Limb (tissue), 2 donors: Measurements from ENCODE around the gene GCK.

Source experiments
- DNase-seq, 2 donors: peaks; one replicate each; pipeline ENCODE4 v3.0.0-alpha.2; 2016; ENCODE audit errors: extremely low spot score in 2 of 2

The GCK gene

DNA sequence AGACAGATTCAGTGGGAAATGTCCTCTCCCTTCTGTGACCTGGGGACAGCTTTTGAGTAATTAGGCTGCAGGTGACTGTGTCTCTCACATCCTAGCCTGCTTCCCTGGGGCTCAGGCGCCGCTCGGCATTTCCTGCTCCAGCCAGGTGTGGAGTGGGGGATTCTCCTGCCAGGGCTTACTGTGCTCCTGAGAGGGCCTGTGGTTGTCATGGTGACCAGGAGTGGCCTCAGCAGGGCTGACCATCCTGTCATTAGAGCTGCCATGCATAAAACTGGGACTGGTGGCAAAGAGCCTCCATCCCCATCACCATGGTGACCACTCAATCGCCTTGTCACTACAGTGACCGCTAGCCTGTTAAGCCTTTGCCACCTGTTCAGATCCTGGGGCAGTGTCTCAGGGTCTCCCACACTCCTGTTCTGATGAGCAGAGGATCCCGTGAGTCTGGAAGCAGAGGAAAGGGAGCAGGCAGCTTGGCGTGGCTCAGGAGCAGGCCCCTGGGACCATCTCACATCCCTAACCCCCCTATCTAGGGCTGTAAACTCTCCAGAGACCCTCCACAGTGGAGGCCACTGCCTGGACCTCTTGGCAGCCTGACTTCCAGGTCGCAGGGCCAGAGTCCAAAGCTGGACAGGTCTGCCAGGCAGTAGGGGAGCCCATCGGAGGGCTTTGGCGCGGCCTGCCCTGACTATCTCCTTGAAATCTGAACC lies at the start of gene GCK:
TSS of gene GCK (minus strand) at position 154 of the 707 bp plus-strand sequence. CDS start 486 bp downstream, outside the sequence.
- DNase-seq: no peak

DNA sequence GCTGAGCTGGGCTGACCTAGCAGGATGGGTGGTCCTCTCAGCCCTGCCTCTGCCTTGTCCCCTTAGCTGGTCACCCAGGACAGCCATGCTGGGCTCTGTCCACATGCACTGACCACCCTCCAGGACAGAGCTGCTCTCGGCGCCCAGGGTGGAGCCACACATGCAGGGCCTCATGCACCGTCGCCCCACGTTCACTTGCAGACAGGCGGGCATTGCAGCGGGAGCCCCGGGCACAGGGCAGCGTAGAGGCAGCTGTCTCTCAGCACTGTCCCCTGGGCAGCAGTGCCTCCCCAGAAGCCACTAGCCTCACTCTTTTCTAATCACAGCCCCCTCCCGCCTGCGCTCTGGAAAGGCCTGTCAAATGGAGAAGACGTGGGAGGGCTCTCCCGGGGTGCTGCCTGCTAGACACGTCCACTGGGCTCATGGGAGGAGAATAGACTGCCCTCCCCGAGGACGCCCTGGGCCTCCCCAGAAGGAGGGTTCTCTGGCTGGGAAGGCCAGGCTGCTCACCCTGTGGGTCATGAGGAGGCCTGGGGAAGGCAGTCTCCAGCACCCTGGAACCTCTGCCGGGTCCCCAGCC lies 49.0 kb upstream of the GCK start:
- no peak for DNase-seq

DNA sequence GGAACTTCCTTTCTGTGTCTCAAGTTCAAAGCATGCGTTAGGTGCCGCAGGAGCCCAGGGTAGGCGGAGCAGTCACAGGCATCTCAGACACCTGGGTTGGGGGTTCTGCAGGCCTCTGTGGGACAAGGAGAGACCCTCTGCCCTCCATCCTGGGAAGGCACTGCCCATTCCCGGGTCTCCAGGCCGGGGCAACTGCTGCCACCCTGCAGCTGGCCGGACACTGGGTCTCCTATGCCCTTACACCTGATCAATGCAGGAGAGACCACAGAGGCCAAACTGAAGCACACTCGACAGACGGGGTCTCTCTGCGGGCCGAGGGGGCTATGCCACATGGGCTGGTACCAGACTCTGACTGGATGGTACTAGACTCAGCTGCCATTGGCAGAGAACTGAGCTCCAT lies 48.5 kb upstream of the GCK start:
- no peak for DNase-seq

DNA sequence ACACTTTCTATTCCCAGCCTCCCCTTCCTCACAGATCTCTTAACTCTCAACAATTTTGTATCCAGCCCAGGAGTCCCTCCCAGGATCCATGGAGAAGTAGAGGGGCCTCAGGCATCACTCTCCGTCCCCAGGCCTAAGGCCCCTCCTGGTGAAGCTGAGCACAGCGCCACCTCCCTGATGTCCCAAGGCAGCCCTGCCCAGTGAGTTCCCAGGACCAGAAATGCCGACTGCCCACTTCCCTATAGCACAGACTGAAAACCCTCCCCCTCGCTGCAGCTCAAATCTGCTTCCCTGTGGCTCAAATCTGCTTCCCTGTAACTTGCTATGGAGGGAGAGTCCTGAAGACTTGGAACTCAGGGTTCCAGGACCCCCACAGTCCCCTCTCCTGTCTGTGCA lies 47.1 kb upstream of the GCK start:
- no peak for DNase-seq

DNA sequence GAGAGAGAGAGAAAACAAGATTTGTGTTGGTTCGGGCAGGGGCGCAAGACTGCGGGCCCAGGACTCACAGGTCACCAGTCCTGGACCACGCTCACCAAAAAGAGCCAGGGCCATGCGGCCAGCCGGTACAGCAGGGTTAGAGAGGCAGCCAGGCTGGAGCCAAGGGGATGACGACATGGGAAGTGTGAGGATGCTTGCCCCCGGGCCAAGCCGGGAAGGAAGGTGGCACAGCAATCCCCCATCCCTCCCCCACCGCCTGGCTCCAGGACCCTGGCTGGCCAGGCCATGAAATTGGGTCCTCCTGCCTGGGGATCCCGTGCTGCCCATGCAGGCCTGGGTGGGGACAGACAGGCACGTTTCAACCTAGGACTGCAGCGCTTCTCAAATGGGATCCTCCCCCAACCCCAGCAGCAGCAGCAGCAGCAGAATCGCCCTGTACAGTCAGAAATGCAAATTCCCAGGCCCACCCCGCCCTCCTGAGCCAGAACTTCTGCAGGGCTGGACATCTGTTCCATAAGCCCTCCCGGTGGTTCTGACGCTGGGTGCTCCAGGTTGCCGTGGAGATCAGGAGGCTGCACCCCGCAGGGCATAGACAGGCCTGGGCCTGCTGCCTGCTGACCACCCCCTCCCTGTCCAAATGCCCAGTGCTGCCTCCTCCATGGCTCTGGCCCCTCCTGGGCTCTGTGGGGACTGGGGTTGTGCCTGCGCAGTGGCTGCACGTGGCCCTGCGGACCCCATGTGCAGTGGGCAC lies 46.5 kb upstream of the GCK start:
- no peak for DNase-seq

DNA sequence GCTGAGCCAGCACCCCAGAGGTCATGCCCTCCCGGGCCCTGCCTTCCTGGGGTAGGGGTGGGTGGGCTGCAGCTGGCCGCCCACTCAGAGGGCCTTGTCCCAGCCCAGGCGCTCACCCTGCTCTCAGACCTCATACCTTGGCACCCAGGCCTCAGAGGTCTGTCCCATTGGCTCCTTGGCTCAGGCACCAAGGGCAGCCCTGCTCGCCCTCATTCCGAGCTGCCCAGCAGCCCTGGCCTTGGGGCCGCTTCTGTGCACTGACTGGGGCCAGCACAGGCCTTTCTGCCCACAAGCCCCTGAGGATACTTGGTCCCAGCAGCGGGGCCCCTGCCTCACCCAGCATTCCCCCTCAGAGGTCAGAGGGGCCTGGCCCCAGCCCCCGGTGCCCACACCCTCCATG lies 45.8 kb upstream of the GCK start:
- DNase-seq: no peak

DNA sequence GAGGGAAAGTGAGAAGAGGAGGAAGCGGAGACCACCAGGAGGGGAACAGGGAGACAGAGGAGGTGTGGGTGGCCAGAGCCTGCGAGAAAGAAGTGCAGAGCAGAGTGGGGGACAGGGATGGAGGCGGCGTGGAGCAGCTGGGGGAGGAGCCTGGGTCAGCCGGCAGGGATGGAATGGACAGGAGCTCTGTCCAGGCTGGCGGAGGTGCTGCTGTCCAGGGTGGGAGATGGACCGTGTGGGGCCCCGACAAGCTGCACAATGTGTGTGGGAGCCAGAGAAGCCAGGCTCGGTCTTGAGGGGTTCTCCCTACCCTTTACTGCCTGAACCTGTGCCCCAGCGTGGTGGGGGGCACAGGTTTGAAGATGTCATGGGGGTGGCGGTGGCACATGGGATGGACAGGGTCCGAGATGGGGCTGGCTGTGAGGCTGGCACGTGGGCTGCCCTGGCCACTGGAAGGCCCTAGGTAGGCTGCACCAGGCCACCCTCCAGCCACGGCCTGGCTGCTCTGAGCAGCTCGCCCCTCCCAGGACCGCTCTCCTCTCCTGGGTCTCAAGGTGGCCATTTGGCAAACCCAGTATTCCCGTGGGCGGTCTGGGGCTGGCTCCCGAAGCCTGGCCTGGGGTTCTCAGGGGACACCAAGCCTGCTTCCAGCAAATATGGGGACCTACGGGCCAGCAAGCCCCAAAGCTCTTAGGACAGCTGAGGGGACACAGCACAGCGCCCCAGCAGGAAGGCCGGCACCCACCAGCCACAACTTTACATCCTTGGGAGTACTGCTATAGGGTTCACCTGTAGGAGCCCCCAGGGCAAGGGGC lies 43.9 kb upstream of the GCK start:
- no peak for DNase-seq

DNA sequence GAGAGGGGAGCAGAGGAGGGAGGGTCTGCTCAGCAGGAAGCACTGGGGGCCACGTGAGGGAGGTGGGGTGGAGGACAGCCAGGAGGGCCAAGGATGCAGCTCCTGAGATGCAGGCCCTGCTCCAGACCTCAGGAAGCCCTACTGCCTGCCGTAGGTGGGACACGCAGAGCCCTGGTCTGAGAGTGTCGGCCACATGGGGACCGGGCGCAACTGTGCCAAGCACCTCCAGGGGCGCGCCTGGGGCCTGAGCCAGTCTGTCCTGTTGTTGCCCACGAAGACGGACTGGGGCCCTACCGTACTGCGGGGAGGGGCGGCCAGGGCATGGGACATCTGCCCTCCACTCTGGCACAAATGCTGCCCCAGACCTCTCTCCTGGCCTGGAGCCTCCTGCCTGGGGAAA lies 43.2 kb upstream of the GCK start:
- no peak for DNase-seq

DNA sequence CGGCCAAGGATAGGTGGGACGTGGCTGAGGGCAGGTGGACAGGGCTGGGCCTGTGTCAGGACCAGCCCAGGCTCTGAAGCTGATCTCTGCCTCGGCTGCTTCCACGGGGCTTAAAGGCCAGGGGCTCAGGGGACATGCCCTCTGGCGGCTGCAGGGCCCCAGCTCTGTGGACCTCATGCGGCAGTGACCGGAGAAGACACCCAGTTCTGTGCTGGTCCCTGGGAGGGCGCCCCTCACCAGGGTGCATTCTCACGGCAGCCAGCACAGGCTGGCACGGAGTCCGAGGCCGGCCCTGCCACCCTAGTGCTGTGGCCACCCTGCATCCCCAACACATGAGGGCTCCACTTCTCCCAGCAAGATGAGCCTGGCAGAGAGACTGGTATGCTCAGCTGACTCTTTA lies 41.8 kb upstream of the GCK start:
- no peak for DNase-seq

DNA sequence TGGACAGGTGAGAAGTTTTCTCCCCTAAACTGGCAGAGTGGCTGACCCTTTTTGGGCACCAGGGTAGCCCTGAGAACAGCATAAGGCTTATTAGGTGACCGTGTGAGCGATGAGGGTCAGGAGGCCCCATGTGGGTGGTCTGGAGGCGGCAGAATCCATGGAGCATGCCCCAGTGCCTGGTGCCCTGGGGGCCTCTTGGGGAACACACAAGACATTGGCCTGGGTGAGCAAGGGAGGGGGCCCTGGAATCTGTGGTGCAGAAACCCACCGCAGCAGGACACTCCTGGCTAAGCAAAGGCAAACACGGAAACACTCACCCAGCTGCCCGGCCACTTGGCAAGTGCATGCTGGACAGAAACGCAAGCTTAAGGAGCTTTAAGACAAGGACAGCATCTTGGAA lies 41.0 kb upstream of the GCK start:
- no peak for DNase-seq

DNA sequence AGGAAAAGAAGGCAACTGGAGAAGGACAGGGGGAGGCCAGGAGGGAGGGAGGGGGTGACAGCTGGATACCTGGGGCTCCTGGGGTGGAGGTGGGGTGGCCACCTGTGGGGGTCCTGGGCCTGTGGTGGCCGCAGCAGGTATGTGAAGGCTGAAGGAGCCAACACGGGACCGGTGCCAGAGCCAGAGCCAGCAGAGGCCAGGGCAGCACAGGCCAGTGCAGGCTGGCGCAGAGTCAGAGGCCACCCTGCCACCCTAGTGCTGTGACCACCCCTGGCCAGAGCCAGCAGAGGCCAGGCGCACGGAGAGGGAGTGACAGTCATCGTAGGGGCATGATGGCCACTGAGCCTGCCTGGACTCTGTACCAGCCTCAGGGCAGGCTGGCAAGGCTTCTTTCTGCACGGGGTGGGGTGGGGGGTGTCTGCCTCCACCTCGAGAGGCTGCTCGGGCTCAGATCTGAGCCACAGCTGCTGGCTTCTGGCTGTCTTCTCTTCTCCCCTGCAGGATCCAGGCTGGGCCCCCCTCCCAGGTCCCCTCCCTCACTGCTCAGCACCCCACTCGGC lies 40.4 kb upstream of the GCK start:
- DNase-seq: no peak

DNA sequence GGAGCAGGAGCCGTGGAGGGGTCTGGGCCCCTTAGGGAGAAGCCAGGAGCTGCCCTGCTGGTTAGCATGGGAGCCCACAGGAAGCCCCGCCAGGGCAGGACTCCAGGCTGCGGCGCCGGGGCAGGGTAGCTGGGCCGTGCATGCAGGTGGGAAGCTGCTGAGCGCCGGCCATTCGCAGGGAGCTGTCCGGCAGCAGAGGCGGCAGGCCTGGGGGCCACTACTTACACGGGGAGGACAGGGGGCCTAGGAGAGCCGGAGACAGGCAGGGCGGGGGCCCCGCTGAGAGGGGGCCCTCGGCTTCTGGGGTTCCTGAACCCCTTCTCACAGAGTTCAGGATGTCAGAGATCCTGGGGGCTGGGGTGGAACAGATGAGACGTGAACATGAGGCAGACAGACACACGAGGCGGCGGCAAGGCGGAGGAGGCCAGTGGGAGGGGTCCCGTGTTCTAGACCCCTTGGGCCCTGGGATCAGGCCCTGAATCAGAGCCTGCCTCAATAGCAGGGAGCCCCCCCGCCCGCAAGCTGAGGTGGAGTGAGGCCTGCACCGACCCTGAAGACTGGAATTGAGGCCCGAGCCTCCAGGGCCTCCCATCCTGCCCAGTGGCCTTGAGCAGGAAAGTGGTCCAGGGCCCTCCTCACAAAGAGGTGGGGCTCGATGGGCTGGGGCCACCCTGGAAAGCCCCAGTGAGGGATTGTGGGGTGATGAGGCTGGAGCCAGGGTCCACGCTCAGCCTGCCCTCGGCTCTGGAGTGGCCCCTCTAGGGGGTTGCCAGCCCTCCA lies 39.5 kb upstream of the GCK start:
- no peak for DNase-seq

DNA sequence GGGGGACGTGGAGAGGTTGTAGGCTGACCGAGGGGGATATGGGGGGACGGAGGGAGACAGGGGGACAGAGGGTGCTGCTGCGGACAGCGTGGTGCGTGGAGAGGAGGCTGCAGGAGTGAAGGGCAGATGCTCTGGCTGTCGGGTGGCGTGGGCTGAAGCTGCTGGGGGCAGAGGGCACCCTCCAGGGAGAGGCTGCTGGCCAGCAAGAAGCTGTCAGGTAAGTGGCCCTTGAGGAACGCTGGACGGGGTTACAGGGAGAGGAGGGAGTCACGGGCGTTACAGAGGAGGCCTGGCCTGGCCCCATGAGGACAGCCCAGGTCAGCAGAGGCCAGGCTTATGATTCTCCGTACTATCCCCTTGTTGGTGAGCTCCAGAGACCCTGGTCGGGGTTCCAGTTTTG lies 38.7 kb upstream of the GCK start:
- no peak for DNase-seq

DNA sequence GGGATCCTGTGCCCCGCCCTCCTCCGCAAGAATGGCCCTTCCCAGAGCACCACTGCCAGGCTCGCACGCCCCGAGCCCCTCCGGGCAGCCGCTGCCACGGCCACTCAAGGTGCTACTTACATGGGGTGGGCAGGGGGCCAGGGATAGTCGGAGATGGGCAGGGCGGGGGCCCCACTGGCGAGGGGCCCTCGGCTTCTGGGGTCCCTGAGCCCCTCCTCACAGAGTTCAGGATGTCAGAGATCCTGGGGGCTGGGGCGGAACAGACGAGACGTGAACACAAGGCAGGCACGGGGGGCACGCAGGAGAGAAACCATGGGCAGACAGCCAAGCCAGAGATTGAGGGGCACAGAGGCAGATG lies 37.1 kb upstream of the GCK start:
- no peak for DNase-seq

DNA sequence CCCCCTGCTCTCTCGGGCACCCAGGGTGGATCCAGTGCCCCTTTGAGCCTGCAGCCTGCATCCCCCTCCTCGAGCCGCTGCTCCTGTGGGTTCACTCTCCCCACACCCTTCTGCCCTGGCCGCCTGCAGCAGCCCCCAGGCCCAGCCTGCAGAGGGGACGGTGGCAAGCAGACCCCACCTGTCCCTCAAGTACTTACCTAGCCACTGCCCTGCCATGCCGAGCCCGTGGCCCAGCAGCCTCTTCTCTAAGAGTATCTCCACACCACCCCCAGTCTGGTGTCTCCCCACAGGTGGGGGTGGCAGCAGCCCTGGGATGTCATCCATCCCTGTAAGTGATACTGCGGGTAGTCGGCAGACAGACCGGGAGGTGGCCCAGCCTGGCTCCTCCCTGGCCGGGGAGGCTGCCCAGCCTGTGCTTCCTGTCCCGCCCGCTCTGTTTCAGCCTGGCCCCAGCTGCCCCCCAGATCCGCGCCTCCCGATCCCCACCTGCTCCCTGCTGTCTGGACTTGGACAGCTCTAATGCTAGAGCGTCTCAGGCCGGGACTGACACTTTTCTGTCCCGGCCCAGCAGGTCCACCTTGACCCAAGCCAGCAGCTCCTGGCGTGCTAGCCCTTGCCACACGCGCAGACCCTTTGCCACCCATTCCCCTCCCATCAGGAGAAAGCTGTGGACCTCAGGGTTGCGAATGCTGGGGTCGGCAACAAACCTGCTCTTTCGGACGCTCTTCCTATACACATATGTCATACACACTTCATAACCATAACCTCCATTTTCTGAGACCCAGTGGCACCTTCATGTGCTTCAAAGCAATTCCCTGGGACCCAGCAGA lies 36.5 kb upstream of the GCK start:
- peak in 1 of 2 donors; percentile 11 for DNase-seq

DNA sequence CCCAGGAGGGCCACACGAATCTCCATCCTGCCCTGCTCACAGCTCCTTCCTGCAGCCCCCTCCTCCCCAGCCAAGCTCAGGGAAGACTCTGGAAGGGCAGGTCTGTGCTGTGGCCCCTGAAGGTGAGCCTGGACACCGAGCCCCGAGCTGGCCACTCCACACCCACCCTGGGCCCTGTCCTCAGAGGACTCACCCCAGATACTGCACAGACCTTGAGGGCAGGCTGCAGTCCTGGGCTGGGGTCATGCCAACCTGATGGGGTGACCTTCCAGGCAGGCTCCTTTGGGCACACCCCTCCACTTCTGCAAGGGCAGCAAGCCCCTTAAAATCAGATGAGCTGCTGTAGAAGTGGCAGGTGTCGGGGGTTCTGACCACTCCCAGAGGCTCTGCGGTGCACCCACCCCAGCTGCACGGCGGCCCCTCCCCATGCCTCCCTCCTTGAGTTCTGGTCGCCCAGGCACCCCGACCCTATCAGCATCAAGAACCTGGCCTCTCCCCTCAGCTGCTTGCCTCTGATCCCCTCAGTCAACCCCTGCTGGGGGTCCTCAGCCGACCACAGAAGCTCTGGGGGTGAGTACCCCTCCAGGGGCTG lies 35.8 kb upstream of the GCK start:
- no peak for DNase-seq

DNA sequence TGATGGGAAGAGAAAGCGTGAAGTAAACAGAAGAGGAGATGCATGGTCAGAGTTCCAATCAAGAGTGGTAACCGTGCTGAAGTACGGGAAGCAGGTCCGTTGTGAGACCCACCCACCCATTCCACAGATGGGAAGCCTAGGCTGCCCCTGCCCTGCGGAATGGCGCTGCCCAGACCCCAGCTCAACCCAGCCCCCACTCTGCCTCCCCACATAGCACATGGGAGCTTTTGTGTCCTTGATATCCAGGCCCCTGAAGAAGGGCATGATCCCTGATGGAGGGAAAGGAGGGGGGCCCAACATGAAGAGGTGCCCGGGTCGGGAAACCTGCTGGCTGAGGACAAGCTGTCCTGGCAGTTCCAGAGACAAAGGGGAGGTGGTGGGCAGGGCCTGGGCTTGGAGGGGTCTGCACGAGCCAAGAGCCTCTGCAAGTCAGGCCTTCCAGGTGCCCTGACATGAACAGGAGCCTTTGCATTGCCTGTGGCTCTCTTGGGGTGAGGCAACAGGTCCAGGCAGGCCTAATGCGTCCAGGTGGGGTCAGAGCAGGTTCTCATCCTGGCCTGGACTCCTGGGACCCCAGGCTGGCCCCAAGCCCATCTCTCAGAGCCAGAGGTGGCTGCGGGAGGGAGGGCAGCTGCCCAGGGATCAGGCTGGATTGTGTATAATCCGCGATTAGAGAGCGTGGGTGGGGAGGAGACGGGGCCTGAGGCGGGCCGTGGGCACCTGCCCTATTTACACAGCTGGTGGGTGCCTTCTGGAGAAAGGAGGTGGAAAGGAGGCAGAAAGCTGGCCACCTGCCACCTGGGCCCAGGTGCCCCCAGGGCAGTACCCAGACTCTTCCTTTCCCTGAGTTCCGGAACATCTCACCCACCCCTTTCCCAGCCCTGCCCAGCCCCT lies 35.1 kb upstream of the GCK start:
- no peak for DNase-seq

DNA sequence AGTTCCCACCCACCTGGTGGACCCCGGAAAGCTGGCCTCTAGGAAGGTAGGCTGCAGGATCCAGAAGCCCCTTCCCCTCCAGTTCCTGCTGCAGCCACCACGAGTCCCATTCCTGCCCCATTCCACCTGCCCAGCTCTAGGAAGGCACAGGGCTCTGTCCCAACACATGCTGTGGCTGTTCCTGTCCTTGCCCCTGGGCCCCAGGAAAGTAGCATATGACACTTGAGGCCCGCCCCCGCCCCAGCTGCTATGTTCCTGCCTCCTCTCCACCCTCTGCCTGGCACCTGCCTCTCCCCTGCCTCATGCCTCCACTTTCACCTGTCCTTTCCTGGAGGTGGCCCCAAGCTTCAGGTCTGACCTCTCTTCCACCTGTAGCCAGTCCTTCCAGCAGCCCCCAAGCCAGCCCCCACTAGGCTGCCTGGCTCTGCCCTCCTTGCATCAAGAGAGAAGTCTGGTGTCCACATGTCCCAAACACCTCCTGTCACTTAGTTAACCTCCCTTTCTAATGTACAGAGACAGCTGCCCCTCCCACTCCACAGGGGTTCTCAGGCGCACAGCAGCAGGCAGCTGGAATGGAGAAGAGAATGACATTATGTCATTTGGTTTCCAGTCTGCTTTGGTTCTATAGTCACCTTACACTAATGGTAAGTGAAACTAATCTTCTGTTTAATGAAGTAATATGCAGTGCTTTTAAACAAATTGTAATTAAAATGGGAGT lies 34.3 kb upstream of the GCK start:
- DNase-seq: no peak
